Measurements from ENCODE around the gene ZCCHC2.

- TF ChIP-seq, protein P1, sequence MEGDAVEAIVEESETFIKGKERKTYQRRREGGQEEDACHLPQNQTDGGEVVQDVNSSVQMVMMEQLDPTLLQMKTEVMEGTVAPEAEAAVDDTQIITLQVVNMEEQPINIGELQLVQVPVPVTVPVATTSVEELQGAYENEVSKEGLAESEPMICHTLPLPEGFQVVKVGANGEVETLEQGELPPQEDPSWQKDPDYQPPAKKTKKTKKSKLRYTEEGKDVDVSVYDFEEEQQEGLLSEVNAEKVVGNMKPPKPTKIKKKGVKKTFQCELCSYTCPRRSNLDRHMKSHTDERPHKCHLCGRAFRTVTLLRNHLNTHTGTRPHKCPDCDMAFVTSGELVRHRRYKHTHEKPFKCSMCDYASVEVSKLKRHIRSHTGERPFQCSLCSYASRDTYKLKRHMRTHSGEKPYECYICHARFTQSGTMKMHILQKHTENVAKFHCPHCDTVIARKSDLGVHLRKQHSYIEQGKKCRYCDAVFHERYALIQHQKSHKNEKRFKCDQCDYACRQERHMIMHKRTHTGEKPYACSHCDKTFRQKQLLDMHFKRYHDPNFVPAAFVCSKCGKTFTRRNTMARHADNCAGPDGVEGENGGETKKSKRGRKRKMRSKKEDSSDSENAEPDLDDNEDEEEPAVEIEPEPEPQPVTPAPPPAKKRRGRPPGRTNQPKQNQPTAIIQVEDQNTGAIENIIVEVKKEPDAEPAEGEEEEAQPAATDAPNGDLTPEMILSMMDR (IDR thresholded peaks at IDR 0.05; ENCODE audit: low read length) = no peak
- TF ChIP-seq EZH2 (IDR thresholded peaks at IDR 0.05; ENCODE audit: borderline replicate concordance, low read length) = no peak
These were observed 89.4 kb downstream of the ZCCHC2 start for GRCh38 chr18:62612289-62612645.

All from OCI-LY1 (cell line).